CD14-positive monocyte (primary cell): ENCODE results near the gene COL25A1. TPM values are rescaled to one million over a fixed set of nuclear protein-coding genes. Genes with fewer than 3 reads are reported as not detected.
"Not testable (repeated sequence)": the region's sequence is repeated elsewhere in the genome, so short reads cannot be mapped to it uniquely, and the experiment has no call there.

Source experiments
- DNase-seq, 3 donors: peaks; one replicate each; pipeline ENCODE4 v3.0.0-alpha.2; 2011 to 2022
- H2AFZ ChIP-seq: 2 replicates; pipeline ENCODE4 v1.6.0; 2012; ENCODE audit warnings: mild to moderate bottlenecking, low read depth, low read length, inconsistent platforms; ENCODE audit not compliant: insufficient read depth, poor library complexity, severe bottlenecking
- H3K27ac ChIP-seq, 2 donors: 1 replicate in 1 of 2; 2 replicates in 1 of 2; pipeline ENCODE4 v1.5.1; 2012 to 2013; ENCODE audit warnings: low read length in 2 of 2, control low read depth in 1 of 2, inconsistent platforms in 1 of 2, low read depth in 1 of 2, mild to moderate bottlenecking in 1 of 2
- H3K27me3 ChIP-seq, 2 donors: one replicate each; pipeline versions ENCODE4 v1.6.0 to v1.6.1; 2011 to 2013; ENCODE audit warnings: low read length in 2 of 2; ENCODE audit not compliant: control insufficient read depth in 2 of 2, insufficient read depth in 2 of 2
- H3K36me3 ChIP-seq, 2 donors: replicated peaks in 1 of 2; 1 replicate in 1 of 2; 2 replicates in 1 of 2; pipeline versions ENCODE4 v1.5.1 to v1.6.1; 2012 to 2013; ENCODE audit warnings: low read length in 2 of 2, control low read depth in 1 of 2, inconsistent platforms in 1 of 2, mild to moderate bottlenecking in 1 of 2; ENCODE audit not compliant: insufficient read depth in 2 of 2, control insufficient read depth in 1 of 2
- H3K4me1 ChIP-seq, 2 donors: 1 replicate in 1 of 2; 2 replicates in 1 of 2; pipeline versions ENCODE4 v1.5.1 to v1.6.1; 2012 to 2013; ENCODE audit warnings: low read length in 2 of 2, control low read depth in 1 of 2, inconsistent platforms in 1 of 2, mild to moderate bottlenecking in 1 of 2, moderate library complexity in 1 of 2; ENCODE audit not compliant: insufficient read depth in 2 of 2, control insufficient read depth in 1 of 2
- H3K4me2 ChIP-seq: replicated peaks from 2 replicates; pipeline ENCODE3; 2012; ENCODE audit warnings: low read length, moderate library complexity, mild to moderate bottlenecking; ENCODE audit not compliant: poor library complexity, severe bottlenecking; ENCODE audit errors: extremely low read depth
- H3K4me3 ChIP-seq, 3 experiments: fragments of 200-600 bp in 1 of 3; sonication (generic) in 1 of 3; replicated peaks in 1 of 3; 1 replicate in 2 of 3; 2 replicates in 1 of 3; pipeline ENCODE4 v1.5.1; 2011 to 2013; ENCODE audit warnings: low read length in 3 of 3, mild to moderate bottlenecking in 3 of 3, control low read depth in 2 of 3, low read depth in 2 of 3, inconsistent platforms in 1 of 3, moderate library complexity in 1 of 3
- H3K79me2 ChIP-seq: 2 replicates; pipeline ENCODE4 v1.6.0; 2012; ENCODE audit warnings: mild to moderate bottlenecking, control low read depth, inconsistent platforms, low read length, moderate library complexity; ENCODE audit not compliant: insufficient read depth
- H3K9ac ChIP-seq: 2 replicates; pipeline ENCODE4 v1.6.0; 2017; ENCODE audit warnings: low read length, mild to moderate bottlenecking; ENCODE audit not compliant: insufficient read depth, poor library complexity, severe bottlenecking
- H3K9me3 ChIP-seq, 2 donors: replicated peaks in 1 of 2; 1 replicate in 1 of 2; 2 replicates in 1 of 2; pipeline versions ENCODE4 v1.5.1 to v1.6.1; 2012 to 2013; ENCODE audit warnings: low read length in 2 of 2, control low read depth in 1 of 2; ENCODE audit not compliant: control insufficient read depth in 1 of 2, insufficient read depth in 1 of 2
- H4K20me1 ChIP-seq: 2 replicates; pipeline ENCODE4 v1.6.0; 2012; ENCODE audit warnings: mild to moderate bottlenecking, low read length, control low read depth, moderate library complexity; ENCODE audit not compliant: insufficient read depth
- H3K27ac Mint-ChIP-seq, 7 donors: one replicate each; pipeline ENCODE4 v1.8.0; 2020; ENCODE audit warnings: mild to moderate bottlenecking in 7 of 7, mixed read lengths in 7 of 7, moderate library complexity in 6 of 7, inconsistent platforms in 2 of 7
- H3K27me3 Mint-ChIP-seq, 3 donors: one replicate each; pipeline ENCODE4 v1.8.0; 2021 to 2022; ENCODE audit warnings: low read depth in 3 of 3, mild to moderate bottlenecking in 3 of 3, mixed read lengths in 3 of 3, moderate library complexity in 3 of 3, inconsistent platforms in 1 of 3
- H3K36me3 Mint-ChIP-seq, 2 donors: one replicate each; pipeline ENCODE4 v1.8.0; 2020; ENCODE audit warnings: mixed read lengths in 2 of 2, inconsistent platforms in 1 of 2, mild to moderate bottlenecking in 1 of 2
- H3K4me1 Mint-ChIP-seq: one replicate; pipeline ENCODE4 v1.8.0; 2020; ENCODE audit warnings: mild to moderate bottlenecking, mixed read lengths
- H3K4me3 Mint-ChIP-seq, 2 donors: one replicate each; pipeline ENCODE4 v1.8.0; 2020; ENCODE audit warnings: mild to moderate bottlenecking in 2 of 2, mixed read lengths in 2 of 2, moderate library complexity in 1 of 2
- H3K9me3 Mint-ChIP-seq, 7 donors: one replicate each; pipeline ENCODE4 v1.8.0; 2020 to 2022; ENCODE audit warnings: mixed read lengths in 7 of 7, mild to moderate bottlenecking in 6 of 7, moderate library complexity in 6 of 7, inconsistent platforms in 2 of 7
- CTCF ChIP-seq: fragments of 200-600 bp; IDR thresholded peaks from one replicate; pipeline ENCODE4 v1.8.0; 2022; ENCODE audit warnings: antibody characterized with exemption, mild to moderate bottlenecking
- WGBS: methylation state at CpG from one replicate; pipeline ENCODE4 v1.1.5; 2013; ENCODE audit warnings: missing lambda C conversion rate; ENCODE audit not compliant: insufficient coverage; 5-methylcytosine and 5-hydroxymethylcytosine counted together
- intact Hi-C, 2 donors: fragments of 100-400 bp; cut with micrococcal nuclease; formaldehyde crosslinking; loops; one replicate each; pipeline versions ENCODE4 v1.15.0 to v1.15.1; 2023
- polyA plus RNA-seq, 3 donors: library from polyadenylated mRNA; depleted of rRNA in 1 of 3; unstranded in 2 of 3; stranded (reverse) in 1 of 3; fragments of 300-500 nt in 2 of 3; fragments of >200 nt in 1 of 3; fragmentation: Illumina TruSeq in 2 of 3; gene quantifications; 1 replicate in 2 of 3; 2 replicates in 1 of 3; pipeline ENCODE4 v1.2.3, GENCODE V29; 2012 to 2021

COL25A1 gene
- polyA plus RNA-seq, 3 donors: not detected

- H3K9me3 Mint-ChIP-seq: peaks cover 0 to 2% (median 0%) of the 10 kb centered on the region in 7 donors
- intact Hi-C loops: no loop called here
- no peak for DNase-seq
- H3K27me3 Mint-ChIP-seq: no peaks in the 10 kb centered on the region
- WGBS: no CpG with 5 or more reads among the region's 3 CpGs
- Histone ChIP-seq H3K9me3 (no peaks in the 10 kb centered on the region), H4K20me1 (no peaks in the 10 kb centered on the region), H3K4me3 (no peak overlapping the region), H3K9ac (no peak overlapping the region), H3K4me2 (no peak overlapping the region), H3K27me3 (no peaks in the 10 kb centered on the region), H3K4me1 (peaks cover 8 to 11% of the 10 kb centered on the region in 2 donors), H3K27ac (no peak overlapping the region), H2AFZ (no peak overlapping the region), H3K79me2 (no peaks in the 10 kb centered on the region), H3K36me3 (no peaks in the 10 kb centered on the region)
- no peak for TF ChIP-seq CTCF
- H3K27ac Mint-ChIP-seq: no peak overlapping the region
- H3K4me1 Mint-ChIP-seq: peaks cover 18% of the 10 kb centered on the region
- H3K36me3 Mint-ChIP-seq: no peaks in the 10 kb centered on the region
- H3K4me3 Mint-ChIP-seq: no peak overlapping the region
These were observed 226.8 kb downstream of the COL25A1 start for GRCh38 chr4:109075621-109076020.

GRCh38 chr4:109072595-109072994, 229.9 kb downstream of the COL25A1 start:
- H3K9me3 Mint-ChIP-seq: peaks cover 0 to 2% (median 0%) of the 10 kb centered on the region in 7 donors
- intact Hi-C loops: no loop called here
- H2AFZ ChIP-seq: no peak overlapping the region
- H3K4me3 ChIP-seq: peak overlapping the region in 1 of 3 experiments; percentile 14
- no peaks in the 10 kb centered on the region for H3K27me3 ChIP-seq
- no peaks in the 10 kb centered on the region for H3K9me3 ChIP-seq
- no peak overlapping the region for H3K4me2 ChIP-seq
- no peaks in the 10 kb centered on the region for H3K79me2 ChIP-seq
- H3K27ac Mint-ChIP-seq: peak overlapping the region in 5 of 7 donors; percentile 29 to 67 (median 51)
- H3K4me1 ChIP-seq: peaks cover 8 to 11% of the 10 kb centered on the region in 2 donors
- H3K4me3 Mint-ChIP-seq: no peak overlapping the region
- peak; percentile 37 to 56 (median 55) for DNase-seq
- 0% methylated on average over 1 of the region's 2 CpGs for WGBS
- H3K36me3 ChIP-seq: no peaks in the 10 kb centered on the region
- no peak overlapping the region for H3K9ac ChIP-seq
- H4K20me1 ChIP-seq: no peaks in the 10 kb centered on the region
- TF ChIP-seq CTCF: no peak
- no peaks in the 10 kb centered on the region for H3K36me3 Mint-ChIP-seq
- H3K4me1 Mint-ChIP-seq: peaks cover 13% of the 10 kb centered on the region
- H3K27me3 Mint-ChIP-seq: no peaks in the 10 kb centered on the region
- H3K27ac ChIP-seq: peak overlapping the region in 1 of 2 donors; percentile 37

GRCh38 chr4:109070677-109071076, 231.8 kb downstream of the COL25A1 start:
- H3K9me3 ChIP-seq, H3K4me3 Mint-ChIP-seq, H3K27ac Mint-ChIP-seq, H2AFZ ChIP-seq, H3K4me3 ChIP-seq, intact Hi-C loops, H3K36me3 ChIP-seq, H3K4me2 ChIP-seq, H3K27me3 ChIP-seq, H3K9ac ChIP-seq, H4K20me1 ChIP-seq, H3K27me3 Mint-ChIP-seq, DNase-seq, H3K79me2 ChIP-seq, H3K9me3 Mint-ChIP-seq, H3K27ac ChIP-seq, H3K36me3 Mint-ChIP-seq: not testable (repeated sequence)
- 100% methylated on average over 1 of the region's 7 CpGs for WGBS
- peaks cover 8 to 11% of the 10 kb centered on the region in 2 donors for H3K4me1 ChIP-seq
- H3K4me1 Mint-ChIP-seq: peaks cover 13% of the 10 kb centered on the region
